GM19467 (cell line): ENCODE data around the gene HEPACAM2.

Experiments
- ATAC-seq: cut with Tn5 transposase; IDR thresholded peaks from one replicate; pipeline ENCODE4 v1.9.1; 2021; ENCODE audit warnings: mild to moderate bottlenecking, moderate library complexity; ENCODE audit not compliant: unreplicated experiment

Gene HEPACAM2

DNA sequence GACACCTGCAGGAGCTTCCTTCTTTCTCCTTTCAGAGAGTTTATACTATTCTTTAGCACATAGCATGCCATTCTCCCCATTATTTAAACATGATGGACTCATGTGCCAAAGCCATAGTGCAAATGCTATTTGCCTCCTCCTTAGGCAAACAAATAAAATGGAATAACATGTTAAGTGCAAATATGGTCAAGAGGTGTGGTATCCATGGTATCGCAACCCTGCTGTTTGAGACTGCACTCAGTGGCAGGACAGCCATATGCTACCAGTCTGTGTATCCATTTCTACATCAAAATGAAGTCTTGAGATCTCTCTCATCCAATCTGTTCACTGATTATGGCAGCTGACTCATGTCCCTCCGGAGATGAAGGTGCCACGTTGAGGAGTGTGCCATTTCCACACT lies 22.8 kb downstream of the HEPACAM2 start:
- no peak for ATAC-seq

DNA sequence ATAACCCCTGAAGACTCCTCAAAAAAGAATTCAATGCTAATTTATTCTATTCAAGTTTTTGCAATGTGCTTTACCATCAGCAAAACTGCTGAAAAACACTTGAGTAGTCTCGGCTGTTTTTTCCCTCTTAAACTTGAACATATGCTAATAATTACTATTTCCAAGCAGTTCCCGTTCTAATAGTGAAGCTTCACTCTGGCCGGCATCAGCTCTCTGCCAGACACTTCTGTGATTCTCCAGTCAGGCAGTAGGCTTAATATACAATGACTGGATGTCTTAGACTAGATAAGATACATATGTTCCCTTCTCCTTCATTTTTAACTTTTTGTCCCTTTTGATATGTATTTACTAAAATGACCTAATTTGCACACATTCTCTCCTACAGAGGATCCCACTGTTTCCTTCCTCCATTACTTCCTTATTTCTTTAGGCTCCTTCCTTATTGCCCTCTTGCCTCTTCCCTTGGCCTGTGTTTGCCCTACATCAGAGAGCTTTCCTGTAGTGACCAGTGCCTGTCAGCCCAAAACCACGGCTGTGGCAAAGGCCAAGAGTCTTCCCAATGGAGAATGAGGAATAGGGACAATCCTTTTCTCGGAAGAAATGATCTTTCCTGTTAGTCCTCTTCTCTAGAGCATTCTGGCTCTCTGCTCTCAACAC lies 23.5 kb downstream of the HEPACAM2 start:
- no peak for ATAC-seq

DNA sequence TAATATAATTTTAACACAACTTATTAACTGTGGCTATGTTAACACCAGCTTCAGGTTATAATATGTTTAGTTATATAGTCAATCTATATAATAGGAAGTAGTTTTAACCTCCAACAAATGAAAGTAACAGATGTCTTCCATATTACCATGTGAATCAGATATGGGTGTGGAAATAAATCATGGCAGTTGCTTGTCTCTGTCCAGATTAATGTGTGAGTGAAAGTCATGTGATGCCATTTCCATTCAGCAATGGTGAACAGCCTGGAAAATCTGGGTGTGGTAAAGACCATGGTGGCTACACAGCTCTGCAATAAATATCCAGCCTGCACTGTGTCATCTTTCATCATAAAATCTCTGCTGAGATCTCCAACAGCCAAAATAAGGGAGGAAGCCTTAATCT lies 27.8 kb downstream of the HEPACAM2 start:
- no peak for ATAC-seq

DNA sequence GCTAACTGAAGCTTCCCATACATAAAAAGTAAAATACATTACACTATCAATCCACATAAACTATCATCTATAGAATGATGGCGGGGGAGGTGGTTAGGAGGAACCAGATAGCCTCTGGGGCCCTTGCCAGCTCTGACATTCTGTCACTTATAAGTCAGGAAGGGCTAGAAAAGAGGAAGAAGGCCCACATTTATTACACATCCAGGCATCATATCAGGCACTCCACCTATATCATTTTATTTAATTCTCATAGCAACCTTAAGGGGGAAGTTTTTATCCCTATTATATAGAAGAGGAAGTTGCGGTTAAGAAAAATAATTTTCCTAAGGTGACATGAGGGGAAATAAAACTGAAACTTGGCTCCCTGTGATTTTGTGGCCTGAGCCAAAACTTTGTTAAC lies 29.9 kb downstream of the HEPACAM2 start:
- ATAC-seq = no peak

- no peak for ATAC-seq
Measured at GRCh38 chr7:93194386-93194785, 31.9 kb downstream of the HEPACAM2 start.

DNA sequence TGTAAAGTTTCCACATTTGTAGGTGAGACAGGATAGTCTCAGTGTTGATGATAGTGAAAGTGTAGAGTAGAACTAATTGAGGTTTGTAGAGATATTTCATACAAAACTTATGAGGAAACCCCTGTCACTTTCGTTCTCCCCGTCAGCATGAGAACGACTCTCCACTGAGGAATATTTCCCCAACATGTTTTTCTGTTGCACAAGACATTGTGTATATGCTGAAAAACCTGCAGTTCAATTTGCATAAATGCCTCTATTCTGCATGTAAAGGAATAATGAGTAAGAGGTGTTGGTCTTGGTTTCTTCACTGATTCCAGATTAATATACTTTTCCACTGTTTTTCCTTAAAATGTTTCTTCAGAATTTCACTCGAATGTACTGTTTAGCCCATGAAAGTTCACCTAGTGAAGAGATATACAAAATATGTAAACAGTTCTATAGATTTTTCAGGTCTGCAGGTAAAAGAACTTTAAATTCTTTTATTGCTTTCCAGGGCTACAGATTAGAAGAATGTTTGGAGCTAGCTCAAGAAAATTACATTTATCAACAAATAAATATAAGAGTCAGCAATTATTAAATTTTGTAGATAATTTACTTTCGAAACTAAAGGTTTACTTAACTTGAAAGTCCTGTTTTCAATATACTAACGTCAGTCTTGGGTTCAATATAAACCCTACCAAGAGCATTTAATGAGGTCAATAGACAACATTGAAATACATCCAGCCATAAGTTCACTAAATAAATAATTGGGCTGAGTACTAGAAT lies 37.2 kb downstream of the HEPACAM2 start:
- ATAC-seq = no peak

DNA sequence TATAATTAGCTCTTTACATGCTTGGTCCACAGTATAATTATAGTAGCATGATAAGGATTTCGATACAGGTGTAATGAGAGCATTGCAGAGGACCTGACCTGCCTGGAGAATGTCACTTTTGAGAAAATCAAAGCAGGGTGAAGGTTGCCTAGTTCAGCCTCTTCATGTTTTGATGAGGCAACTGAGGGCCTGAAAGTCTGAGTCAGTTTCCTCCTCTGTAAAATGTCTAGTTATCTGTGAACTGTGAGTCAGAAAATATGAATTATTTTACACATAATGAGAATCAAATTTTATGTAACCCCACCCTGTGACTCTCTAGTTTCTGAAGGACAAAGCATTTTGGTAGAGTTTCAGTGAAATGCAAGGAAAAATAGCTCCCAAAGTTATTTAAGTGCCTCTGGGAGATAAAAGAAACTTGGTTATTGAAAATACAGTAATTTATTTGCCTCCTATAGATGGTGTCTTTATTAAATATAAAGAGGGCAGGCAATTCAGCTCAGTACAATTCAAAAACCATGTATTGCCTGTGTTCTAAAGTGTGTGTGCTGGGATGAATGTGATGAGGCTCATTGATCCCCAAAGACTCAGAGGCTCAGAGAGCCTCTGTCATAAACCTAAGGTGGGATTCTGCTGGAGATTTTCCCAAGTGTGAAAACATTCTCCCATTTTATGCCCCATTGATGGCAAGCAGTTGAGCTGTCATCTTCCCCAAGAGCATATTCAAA lies 40.8 kb downstream of the HEPACAM2 start:
- ATAC-seq = no peak

GRCh38 chr7:93179173-93179572 lies 47.1 kb downstream of the HEPACAM2 start:
- ATAC-seq = no peak

DNA sequence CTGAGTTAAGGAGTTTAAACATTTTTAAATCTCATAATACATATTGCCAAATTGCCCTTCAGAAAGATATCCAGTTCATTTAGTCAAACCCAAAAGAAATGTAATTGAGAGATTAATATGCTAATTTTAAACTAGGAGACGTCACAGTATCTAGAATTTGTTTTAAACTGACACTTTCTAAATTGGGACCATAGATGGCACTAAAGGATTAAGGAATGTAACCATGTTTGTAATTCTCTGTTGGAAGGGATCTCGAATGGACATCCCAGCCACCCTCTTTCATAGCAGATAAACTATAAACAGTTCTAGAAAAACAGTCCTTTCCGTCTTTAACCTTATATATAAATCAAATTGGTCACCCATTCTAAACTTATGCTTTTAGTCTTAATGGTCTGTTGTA lies 48.1 kb downstream of the HEPACAM2 start:
- ATAC-seq = no peak

- ATAC-seq = no peak
Measured at GRCh38 chr7:93176992-93177580, 49.2 kb downstream of the HEPACAM2 start.

- no peak for ATAC-seq
Measured at GRCh38 chr7:93175219-93175618, 51.0 kb downstream of the HEPACAM2 start.

GRCh38 chr7:93172683-93173082 lies 53.6 kb downstream of the HEPACAM2 start:
- no peak for ATAC-seq

DNA sequence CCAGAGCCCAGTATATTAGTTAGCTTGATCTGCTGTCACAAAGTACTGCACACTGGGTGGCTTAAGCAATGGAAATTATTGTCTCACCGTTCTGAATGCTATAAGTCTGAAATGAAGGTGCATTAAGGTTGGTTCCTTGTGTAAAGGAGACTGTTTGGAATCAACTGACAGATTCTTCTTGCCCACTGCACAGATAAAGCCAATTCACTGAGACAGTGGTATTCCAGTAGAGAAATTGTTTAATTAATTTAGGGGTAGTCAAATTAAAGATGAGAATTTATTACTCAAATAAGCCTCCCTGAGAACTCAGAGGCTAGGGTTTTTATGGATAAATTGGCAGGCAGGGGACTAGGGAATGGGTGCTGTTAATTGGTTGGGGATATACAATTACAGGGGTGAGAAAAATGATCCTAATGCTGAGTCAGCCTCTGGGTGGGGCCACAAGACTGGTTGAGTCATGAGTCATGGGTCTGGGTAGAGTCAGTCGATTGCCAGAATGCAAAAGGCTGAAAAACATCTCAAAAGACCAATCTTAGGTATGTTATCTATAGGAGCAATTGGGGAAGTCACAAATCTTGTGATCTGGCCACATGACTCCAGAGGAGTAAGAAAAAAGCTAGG lies 54.6 kb downstream of the HEPACAM2 start:
- no peak for ATAC-seq

- peak; percentile 99 for ATAC-seq
Measured at GRCh38 chr7:93165447-93165846, 60.8 kb downstream of the HEPACAM2 start.

DNA sequence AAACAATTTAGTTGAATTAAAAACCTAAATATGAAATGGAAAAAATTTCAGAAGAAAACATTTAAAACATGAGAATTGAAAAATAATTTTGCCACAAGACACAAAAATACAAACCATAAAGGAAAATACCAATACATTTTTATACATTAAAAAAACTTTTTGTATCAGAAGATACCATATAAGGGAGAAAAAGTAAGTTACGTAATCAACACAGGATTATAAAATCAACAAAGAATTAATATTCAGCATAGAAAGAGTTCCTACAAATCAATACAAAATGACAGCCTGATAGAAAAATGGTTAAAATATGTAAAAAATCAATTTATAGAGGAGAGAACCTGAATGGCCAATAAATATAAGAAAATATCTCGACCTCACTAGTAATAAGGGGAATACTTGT lies 61.5 kb downstream of the HEPACAM2 start:
- no peak for ATAC-seq

DNA sequence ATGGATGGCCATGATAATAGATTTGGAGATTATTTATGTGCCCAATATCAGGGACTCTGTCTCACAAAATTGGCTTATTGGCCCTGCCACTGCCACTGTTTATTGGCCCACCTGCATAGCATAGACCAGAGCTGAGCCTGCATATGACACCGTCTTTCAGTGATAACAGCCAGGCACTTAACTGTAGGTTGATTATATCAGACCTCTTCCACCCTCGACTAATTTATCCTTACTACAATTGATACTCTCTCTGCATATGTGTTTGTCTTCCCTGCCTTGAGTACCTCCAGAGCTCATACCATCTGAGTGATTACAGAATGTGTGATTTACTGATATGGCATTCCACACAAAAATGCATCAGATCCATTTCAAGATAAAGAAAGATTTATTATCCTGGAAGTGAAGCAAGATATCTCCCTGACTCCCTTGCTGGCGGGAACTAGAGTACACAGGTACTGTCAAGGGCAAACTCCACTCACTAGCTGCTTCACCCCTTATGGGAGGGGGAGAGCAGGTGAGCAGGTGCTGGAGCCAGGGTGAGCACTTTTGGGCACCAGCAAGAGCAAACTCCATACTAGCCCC lies 65.0 kb downstream of the HEPACAM2 start:
- no peak for ATAC-seq

GRCh38 chr7:93160410-93160809 lies 65.9 kb downstream of the HEPACAM2 start:
- no peak for ATAC-seq

- ATAC-seq = no peak
Measured at GRCh38 chr7:93159490-93159889, 66.8 kb downstream of the HEPACAM2 start.

- ATAC-seq = no peak
Measured at GRCh38 chr7:93156884-93157283, 69.4 kb downstream of the HEPACAM2 start.

DNA sequence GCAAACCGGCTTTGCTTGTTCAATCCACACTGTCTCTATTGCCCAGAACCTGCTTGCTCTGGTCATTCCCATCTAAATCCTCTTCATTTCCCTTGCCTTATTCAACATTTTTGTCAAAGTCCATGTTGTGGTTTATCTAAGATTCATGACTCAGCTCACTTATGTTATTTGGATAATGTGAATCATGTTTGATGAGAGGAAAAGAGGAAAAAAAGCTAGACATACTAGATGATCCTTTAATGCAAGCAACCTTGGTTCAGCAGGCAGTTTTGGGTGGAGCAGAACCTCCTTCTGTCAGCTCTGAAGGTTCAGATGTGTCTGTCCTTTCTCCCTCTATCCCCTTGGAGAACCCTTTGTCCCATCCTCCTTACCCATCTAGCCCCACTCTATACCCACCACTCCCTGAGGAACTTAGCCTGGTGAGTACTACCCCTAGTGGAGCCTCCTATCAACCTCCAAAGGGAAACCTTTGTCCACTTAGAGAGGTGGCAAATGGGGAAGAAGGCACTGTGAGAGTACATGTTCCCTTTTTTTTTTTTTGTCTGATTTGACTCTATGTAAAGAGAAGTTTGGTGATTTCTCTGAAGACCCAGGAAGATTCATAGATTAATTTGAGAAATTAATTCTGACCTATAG lies 76.0 kb downstream of the HEPACAM2 start:
- ATAC-seq = no peak
